Activated CD4-positive, CD25-positive, alpha-beta regulatory T cell treated with anti-CD3 and anti-CD28 coated beads, Interleukin-2, amount 50 U/mL, for 24 hours (primary cell): Measurements from ENCODE around the gene NTSR1.

Experiments
- ATAC-seq, 2 donors: fragments of 150-1000 bp; cut with Tn5 transposase; one replicate each; pipeline ENCODE4 v1.10.0; 2021; ENCODE audit warnings: mild to moderate bottlenecking in 1 of 2, moderate library complexity in 1 of 2

Gene NTSR1

GRCh38 chr20:62760471-62760855 is 51.8 kb downstream of the NTSR1 start:
- ATAC-seq: no peak

GRCh38 chr20:62760856-62761758 is 52.5 kb downstream of the NTSR1 start:
- no peak for ATAC-seq

- no peak for ATAC-seq
Measured at GRCh38 chr20:62761759-62762131, 53.1 kb downstream of the NTSR1 start.

GRCh38 chr20:62762376-62762775 is 53.7 kb downstream of the NTSR1 start:
- no peak for ATAC-seq

- no peak for ATAC-seq
Measured at GRCh38 chr20:62762801-62763368, 54.2 kb downstream of the NTSR1 start.

- ATAC-seq: no peak
Measured at GRCh38 chr20:62763404-62763803, 54.8 kb downstream of the NTSR1 start.

GRCh38 chr20:62764156-62764935 is 55.7 kb downstream of the NTSR1 start:
- no peak for ATAC-seq

- no peak for ATAC-seq
Measured at GRCh38 chr20:62765021-62765420, 56.4 kb downstream of the NTSR1 start.

GRCh38 chr20:62765432-62766070 is 56.9 kb downstream of the NTSR1 start:
- no peak for ATAC-seq

GRCh38 chr20:62766071-62766450 is 57.4 kb downstream of the NTSR1 start:
- ATAC-seq: no peak

- no peak for ATAC-seq
Measured at GRCh38 chr20:62766716-62767115, 58.1 kb downstream of the NTSR1 start.

GRCh38 chr20:62768234-62768546 is 59.6 kb downstream of the NTSR1 start:
- ATAC-seq: no peak

- no peak for ATAC-seq
Measured at GRCh38 chr20:62768551-62769287, 60.1 kb downstream of the NTSR1 start.

GRCh38 chr20:62769346-62770071 is 60.9 kb downstream of the NTSR1 start:
- ATAC-seq: no peak

GRCh38 chr20:62770111-62770910 is 61.7 kb downstream of the NTSR1 start:
- no peak for ATAC-seq

GRCh38 chr20:62770916-62771315 is 62.3 kb downstream of the NTSR1 start:
- ATAC-seq: no peak

GRCh38 chr20:62771396-62772102 is 62.9 kb downstream of the NTSR1 start:
- ATAC-seq: no peak

- no peak for ATAC-seq
Measured at GRCh38 chr20:62772103-62772611, 63.5 kb downstream of the NTSR1 start.

- no peak for ATAC-seq
Measured at GRCh38 chr20:62772619-62772989, 64.0 kb downstream of the NTSR1 start.
